ENCODE results near the gene DPH6. TPM values are rescaled to one million over a fixed set of nuclear protein-coding genes. Genes with fewer than 3 reads are reported as not detected.
"Not testable (repeated sequence)": the region's sequence is repeated elsewhere in the genome, so short reads cannot be mapped to it uniquely, and the experiment has no call there.

Gene DPH6, protein sequence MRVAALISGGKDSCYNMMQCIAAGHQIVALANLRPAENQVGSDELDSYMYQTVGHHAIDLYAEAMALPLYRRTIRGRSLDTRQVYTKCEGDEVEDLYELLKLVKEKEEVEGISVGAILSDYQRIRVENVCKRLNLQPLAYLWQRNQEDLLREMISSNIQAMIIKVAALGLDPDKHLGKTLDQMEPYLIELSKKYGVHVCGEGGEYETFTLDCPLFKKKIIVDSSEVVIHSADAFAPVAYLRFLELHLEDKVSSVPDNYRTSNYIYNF
- total RNA-seq (2014; rRNA removed; shearing (Covaris generic)), result 4.4 and 28.6 TPM in 2 replicates
- 9.9 and 14.2 TPM in 2 replicates for polyA plus RNA-seq (2016; fragmentation: Nextera tagmentation; extraction: Ambion mirVana)

GRCh38 chr15:35545824-35546510 lies at the start of gene DPH6:
Gene DPH6 (minus strand): TSS chr15:35546165. CDS start chr15:35546141, 24 bp downstream.
- in situ Hi-C loops (cut with MboI), result no loop called here
- 0 out of 2 replicates have a peak, but pooled peaks cover 9% of the 10 kb centered on the region for H3K79me2 ChIP-seq (ENCODE audit: insufficient read depth)
- H4K20me1 ChIP-seq (ENCODE audit: insufficient read depth), result no peaks in the 10 kb centered on the region
- peaks cover 17% of the 10 kb centered on the region for H3F3A ChIP-seq (ENCODE audit: insufficient read depth)
- no peaks in the 10 kb centered on the region for H3K36me3 ChIP-seq (ENCODE audit: low read depth)
- no peaks in the 10 kb centered on the region for H3K9me3 ChIP-seq (ENCODE audit: low read depth)
- 1% methylated on average over 64 to 66 of the region's 66 CpGs for WGBS, 2 experiments (ENCODE audit: low coverage in 1 of 2, low lambda C conversion rate in 2 of 2, missing lambda C conversion rate in 2 of 2)
- peak within 1 kb of the TSS; percentile 91 for H3K9ac ChIP-seq
- no peaks in the 10 kb centered on the region for H3K9me2 ChIP-seq (ENCODE audit: insufficient read depth)
- peak within 1 kb of the TSS; percentile 89 for H3K27ac ChIP-seq
- no peak for TF ChIP-seq EZH2phosphoT487 (IDR thresholded peaks at IDR 0.05; ENCODE audit: insufficient read depth, low read depth)
- H3K4me2 ChIP-seq (ENCODE audit: unreplicated experiment), result peak within 1 kb of the TSS; percentile 99
- peaks cover 23% of the 10 kb centered on the region for H3K4me1 ChIP-seq (ENCODE audit: insufficient read depth)
- H3K4me3 ChIP-seq, result peak within 1 kb of the TSS; percentile 88
- H3K27me3 ChIP-seq (replicated peaks; ENCODE audit: insufficient read depth), result no peaks in the 10 kb centered on the region
- DNase-seq, result peak; percentile 94
- peak within 1 kb of the TSS; percentile 96 for H2AFZ ChIP-seq

DNA sequence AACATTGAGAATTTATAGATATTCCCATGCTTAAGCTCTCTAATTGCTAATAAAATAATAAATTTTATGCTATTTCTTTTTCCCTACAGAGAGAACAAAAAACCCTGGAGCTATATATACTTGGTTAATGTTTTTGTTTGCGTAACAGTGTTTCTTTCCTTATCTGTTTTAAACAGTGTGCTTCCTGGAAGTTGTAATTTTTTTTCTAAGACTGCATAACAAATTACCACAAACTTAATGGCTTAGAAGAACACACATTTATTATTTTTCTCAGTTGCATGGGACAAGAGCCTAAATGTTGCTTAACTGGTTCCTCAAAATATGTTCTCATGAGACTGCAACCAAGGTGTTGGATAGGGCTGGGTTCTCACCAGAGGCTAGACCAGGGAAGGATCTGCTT lies 49.7 kb upstream of the DPH6 start:
- H2AFZ ChIP-seq, result no peak overlapping the region
- no peaks in the 10 kb centered on the region for H3K79me2 ChIP-seq (ENCODE audit: insufficient read depth)
- no peaks in the 10 kb centered on the region for H3K27me3 ChIP-seq (replicated peaks; ENCODE audit: insufficient read depth)
- no peak for TF ChIP-seq EZH2phosphoT487 (IDR thresholded peaks at IDR 0.05; ENCODE audit: insufficient read depth, low read depth)
- TF ChIP-seq EZH2 (IDR thresholded peaks at IDR 0.05; ENCODE audit: insufficient read depth, poor library complexity, severe bottlenecking), result no peak
- H3K9me2 ChIP-seq (ENCODE audit: insufficient read depth), result no peaks in the 10 kb centered on the region
- WGBS, 2 experiments (ENCODE audit: low coverage in 1 of 2, low lambda C conversion rate in 2 of 2, missing lambda C conversion rate in 2 of 2), result 92 to 98% methylated on average over 1 of the region's 1 CpG
- H4K20me1 ChIP-seq (ENCODE audit: insufficient read depth), result no peaks in the 10 kb centered on the region
- H3K4me3 ChIP-seq, result no peak overlapping the region
- no peak overlapping the region for H3K27ac ChIP-seq
- in situ Hi-C loops (cut with MboI), result no loop called here
- DNase-seq, result no peak
- no peaks in the 10 kb centered on the region for H3K9me3 ChIP-seq (ENCODE audit: low read depth)
- no peak overlapping the region for H3K4me2 ChIP-seq (ENCODE audit: unreplicated experiment)
- H3K4me1 ChIP-seq (ENCODE audit: insufficient read depth), result 0 out of 2 replicates have a peak, but pooled peaks cover 6% of the 10 kb centered on the region
- H3K36me3 ChIP-seq (ENCODE audit: low read depth), result no peaks in the 10 kb centered on the region
- no peaks in the 10 kb centered on the region for H3F3A ChIP-seq (ENCODE audit: insufficient read depth)
- H3K9ac ChIP-seq, result no peak overlapping the region

GRCh38 chr15:35591987-35592386 lies 46.0 kb upstream of the DPH6 start:
- H3F3A ChIP-seq (ENCODE audit: insufficient read depth); in situ Hi-C loops (cut with MboI); H3K4me1 ChIP-seq (ENCODE audit: insufficient read depth); H3K9ac ChIP-seq; DNase-seq; H3K9me2 ChIP-seq (ENCODE audit: insufficient read depth); H3K79me2 ChIP-seq (ENCODE audit: insufficient read depth); H4K20me1 ChIP-seq (ENCODE audit: insufficient read depth); H3K4me2 ChIP-seq (ENCODE audit: unreplicated experiment); H3K27me3 ChIP-seq (replicated peaks; ENCODE audit: insufficient read depth); H3K4me3 ChIP-seq; H3K9me3 ChIP-seq (ENCODE audit: low read depth); H3K27ac ChIP-seq; H2AFZ ChIP-seq; H3K36me3 ChIP-seq (ENCODE audit: low read depth): not testable (repeated sequence)
- WGBS, 2 experiments (ENCODE audit: low coverage in 1 of 2, low lambda C conversion rate in 2 of 2, missing lambda C conversion rate in 2 of 2), result 80% methylated on average over 2 of the region's 2 CpGs

- Histone ChIP-seq H3K9ac (no peak overlapping the region), H3K9me2 (ENCODE audit: insufficient read depth) (no peaks in the 10 kb centered on the region), H3K27me3 (replicated peaks; ENCODE audit: insufficient read depth) (no peaks in the 10 kb centered on the region), H3K4me3 (no peak overlapping the region), H3K36me3 (ENCODE audit: low read depth) (no peaks in the 10 kb centered on the region), H3K79me2 (ENCODE audit: insufficient read depth) (no peaks in the 10 kb centered on the region), H3K4me2 (ENCODE audit: unreplicated experiment) (no peak overlapping the region), H3K27ac (no peak overlapping the region), H3K9me3 (ENCODE audit: low read depth) (no peaks in the 10 kb centered on the region), H2AFZ (no peak overlapping the region), H3F3A (ENCODE audit: insufficient read depth) (no peaks in the 10 kb centered on the region), H4K20me1 (ENCODE audit: insufficient read depth) (no peaks in the 10 kb centered on the region), H3K4me1 (ENCODE audit: insufficient read depth) (no peaks in the 10 kb centered on the region)
- DNase-seq, result peak; percentile 4
- TF ChIP-seq EZH2 (IDR thresholded peaks at IDR 0.05; ENCODE audit: insufficient read depth, poor library complexity, severe bottlenecking), result no peak
- TF ChIP-seq EZH2phosphoT487 (IDR thresholded peaks at IDR 0.05; ENCODE audit: insufficient read depth, low read depth), result no peak
- in situ Hi-C loops (cut with MboI), result no loop called here
- 11 to 19% methylated on average over 1 of the region's 1 CpG for WGBS, 2 experiments (ENCODE audit: low coverage in 1 of 2, low lambda C conversion rate in 2 of 2, missing lambda C conversion rate in 2 of 2)
Observed at GRCh38 chr15:35583863-35584528, 38.0 kb upstream of the DPH6 start.
